ENCODE data around the gene CD164L2.

The CD164L2 gene

DNA sequence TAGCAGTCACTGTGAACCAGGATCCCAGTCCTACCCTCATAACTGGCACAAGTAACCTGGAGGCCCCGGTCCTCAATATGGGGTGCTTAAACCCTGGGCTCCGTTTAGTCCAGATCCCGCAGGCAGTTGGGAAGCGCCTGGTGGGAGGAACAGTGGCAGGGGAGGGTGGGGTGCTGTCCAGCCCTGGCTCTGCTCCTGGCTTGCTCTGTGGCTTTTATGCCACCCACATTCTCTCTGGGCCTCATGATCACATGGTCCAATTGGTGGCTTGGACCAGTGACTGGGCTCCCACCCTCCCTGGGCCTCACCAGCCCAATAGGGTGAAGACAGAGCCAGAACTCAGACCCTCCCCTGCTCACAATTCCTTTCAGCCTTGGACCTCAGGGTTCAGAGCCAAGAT is 2.9 kb downstream of the CD164L2 start:
- Histone ChIP-seq H3F3A (ENCODE audit: insufficient read depth) (no peaks in the 10 kb centered on the region), H3K9me3 (ENCODE audit: insufficient read depth, low read length) (no peaks in the 10 kb centered on the region), H3K79me2 (ENCODE audit: insufficient read depth, low read length) (no peaks in the 10 kb centered on the region), H3K27ac (ENCODE audit: low read depth, low read length) (no peak overlapping the region), H2AFZ (ENCODE audit: low read depth, low read length, severe bottlenecking) (no peak overlapping the region), H3K9ac (ENCODE audit: low read length) (no peak overlapping the region), H3K27me3 (ENCODE audit: low read length) (no peaks in the 10 kb centered on the region), H3K4me2 (ENCODE audit: low read depth, low read length, poor library complexity, severe bottlenecking) (no peak overlapping the region), H4K20me1 (ENCODE audit: low read depth, low read length) (no peaks in the 10 kb centered on the region), H3K9me2 (replicated peaks; ENCODE audit: insufficient read depth, low read length) (no peaks in the 10 kb centered on the region), H3K4me3 (ENCODE audit: insufficient read depth, low read length, poor library complexity, severe bottlenecking) (no peak overlapping the region), H3K36me3 (ENCODE audit: low read length) (no peaks in the 10 kb centered on the region)
- no peak for TF ChIP-seq EZH2phosphoT487 (conservative IDR thresholded peaks at IDR 0.05; ENCODE audit: low read length)
- TF ChIP-seq, protein P1, sequence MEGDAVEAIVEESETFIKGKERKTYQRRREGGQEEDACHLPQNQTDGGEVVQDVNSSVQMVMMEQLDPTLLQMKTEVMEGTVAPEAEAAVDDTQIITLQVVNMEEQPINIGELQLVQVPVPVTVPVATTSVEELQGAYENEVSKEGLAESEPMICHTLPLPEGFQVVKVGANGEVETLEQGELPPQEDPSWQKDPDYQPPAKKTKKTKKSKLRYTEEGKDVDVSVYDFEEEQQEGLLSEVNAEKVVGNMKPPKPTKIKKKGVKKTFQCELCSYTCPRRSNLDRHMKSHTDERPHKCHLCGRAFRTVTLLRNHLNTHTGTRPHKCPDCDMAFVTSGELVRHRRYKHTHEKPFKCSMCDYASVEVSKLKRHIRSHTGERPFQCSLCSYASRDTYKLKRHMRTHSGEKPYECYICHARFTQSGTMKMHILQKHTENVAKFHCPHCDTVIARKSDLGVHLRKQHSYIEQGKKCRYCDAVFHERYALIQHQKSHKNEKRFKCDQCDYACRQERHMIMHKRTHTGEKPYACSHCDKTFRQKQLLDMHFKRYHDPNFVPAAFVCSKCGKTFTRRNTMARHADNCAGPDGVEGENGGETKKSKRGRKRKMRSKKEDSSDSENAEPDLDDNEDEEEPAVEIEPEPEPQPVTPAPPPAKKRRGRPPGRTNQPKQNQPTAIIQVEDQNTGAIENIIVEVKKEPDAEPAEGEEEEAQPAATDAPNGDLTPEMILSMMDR (IDR thresholded peaks at IDR 0.05; ENCODE audit: insufficient read depth, low read length, poor library complexity, severe bottlenecking), result no peak

DNA sequence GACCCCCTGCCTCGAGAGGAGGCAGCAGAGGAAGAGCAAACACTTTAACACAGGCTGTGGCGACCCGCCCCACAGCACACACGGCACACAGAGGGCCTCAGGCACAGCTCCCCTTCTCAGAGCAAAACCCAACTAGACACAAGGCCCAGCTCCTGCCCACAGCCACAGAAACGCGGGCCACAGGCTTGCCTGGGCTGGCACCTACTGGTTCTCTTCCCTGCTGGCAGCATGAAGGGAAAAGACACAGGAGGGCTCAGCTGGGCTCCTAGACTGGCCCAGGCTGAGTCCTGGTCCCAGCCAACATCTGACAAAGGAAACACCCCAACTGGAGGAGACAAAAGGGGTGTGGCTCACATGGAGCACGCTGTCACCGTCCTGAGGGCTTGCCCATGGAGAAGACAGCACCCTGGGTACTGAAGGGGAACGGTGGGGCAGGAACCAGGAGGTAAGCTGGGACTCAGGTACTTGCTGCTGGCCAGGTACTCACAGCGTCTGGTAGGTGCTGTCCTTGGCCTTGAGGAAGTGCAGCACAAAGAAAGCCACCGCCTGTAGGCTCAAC is 3.5 kb downstream of the CD164L2 start:
- H3K4me3 ChIP-seq (ENCODE audit: insufficient read depth, low read length, poor library complexity, severe bottlenecking), result no peak overlapping the region
- H2AFZ ChIP-seq (ENCODE audit: low read depth, low read length, severe bottlenecking), result no peak overlapping the region
- no peak overlapping the region for H3K9ac ChIP-seq (ENCODE audit: low read length)
- no peaks in the 10 kb centered on the region for H3F3A ChIP-seq (ENCODE audit: insufficient read depth)
- no peaks in the 10 kb centered on the region for H3K36me3 ChIP-seq (ENCODE audit: low read length)
- no peaks in the 10 kb centered on the region for H3K9me3 ChIP-seq (ENCODE audit: insufficient read depth, low read length)
- no peaks in the 10 kb centered on the region for H3K79me2 ChIP-seq (ENCODE audit: insufficient read depth, low read length)
- H4K20me1 ChIP-seq (ENCODE audit: low read depth, low read length), result no peaks in the 10 kb centered on the region
- H3K4me2 ChIP-seq (ENCODE audit: low read depth, low read length, poor library complexity, severe bottlenecking), result no peak overlapping the region
- TF ChIP-seq, protein P1 (IDR thresholded peaks at IDR 0.05; ENCODE audit: insufficient read depth, low read length, poor library complexity, severe bottlenecking), result no peak
- no peak for TF ChIP-seq EZH2phosphoT487 (conservative IDR thresholded peaks at IDR 0.05; ENCODE audit: low read length)
- H3K9me2 ChIP-seq (replicated peaks; ENCODE audit: insufficient read depth, low read length), result no peaks in the 10 kb centered on the region
- H3K27ac ChIP-seq (ENCODE audit: low read depth, low read length), result no peak overlapping the region
- no peaks in the 10 kb centered on the region for H3K27me3 ChIP-seq (ENCODE audit: low read length)

DNA sequence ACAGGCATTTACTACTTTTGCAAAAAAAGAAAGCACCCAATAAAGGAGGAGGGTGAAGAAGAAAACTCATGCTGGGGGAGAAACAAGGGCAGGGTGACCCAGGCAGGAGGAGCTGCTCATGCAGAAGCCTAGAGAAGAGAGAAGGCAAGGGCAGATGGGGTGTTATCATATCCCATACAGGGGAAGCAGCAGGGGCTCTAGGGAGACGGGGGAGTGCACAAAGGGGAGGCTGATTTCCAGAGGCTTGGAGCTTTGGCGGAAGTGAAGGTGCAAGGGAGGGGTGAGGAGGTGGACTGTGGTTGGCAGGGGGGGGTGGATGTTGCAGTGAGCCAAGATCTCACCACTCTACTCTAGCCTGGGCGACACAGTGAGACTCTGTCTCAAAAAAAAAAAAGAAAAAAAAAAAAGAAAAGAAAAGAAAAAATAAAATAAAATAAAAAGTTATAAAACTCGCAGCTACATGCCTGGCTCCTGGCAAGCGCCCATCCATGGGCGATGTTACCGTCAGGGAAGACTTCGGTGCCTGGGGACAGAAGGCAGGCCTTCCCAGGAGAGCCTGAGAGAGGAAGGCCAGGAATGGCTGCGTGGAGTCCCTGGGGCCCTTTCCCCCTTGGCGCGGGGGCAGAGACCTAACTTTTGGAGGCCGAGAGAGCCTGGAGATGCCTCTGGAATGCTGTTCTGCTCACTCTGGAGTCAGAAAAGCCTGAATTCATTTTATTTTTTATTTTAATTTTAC is 5.2 kb downstream of the CD164L2 start:
- Histone ChIP-seq H3K36me3 (ENCODE audit: low read length) (no peaks in the 10 kb centered on the region), H3K9me2 (replicated peaks; ENCODE audit: insufficient read depth, low read length) (no peaks in the 10 kb centered on the region), H4K20me1 (ENCODE audit: low read depth, low read length) (no peaks in the 10 kb centered on the region), H3F3A (ENCODE audit: insufficient read depth) (no peaks in the 10 kb centered on the region), H3K79me2 (ENCODE audit: insufficient read depth, low read length) (no peaks in the 10 kb centered on the region), H3K9ac (ENCODE audit: low read length) (no peak overlapping the region), H3K9me3 (ENCODE audit: insufficient read depth, low read length) (no peaks in the 10 kb centered on the region), H3K27ac (ENCODE audit: low read depth, low read length) (no peak overlapping the region), H3K4me3 (ENCODE audit: insufficient read depth, low read length, poor library complexity, severe bottlenecking) (no peak overlapping the region), H2AFZ (ENCODE audit: low read depth, low read length, severe bottlenecking) (no peak overlapping the region), H3K27me3 (ENCODE audit: low read length) (no peaks in the 10 kb centered on the region), H3K4me2 (ENCODE audit: low read depth, low read length, poor library complexity, severe bottlenecking) (no peak overlapping the region)
- no peak for TF ChIP-seq EZH2phosphoT487 (conservative IDR thresholded peaks at IDR 0.05; ENCODE audit: low read length)
- TF ChIP-seq, protein P1 (IDR thresholded peaks at IDR 0.05; ENCODE audit: insufficient read depth, low read length, poor library complexity, severe bottlenecking), result no peak

All from SU-DHL-6 (cell line).